Tibial artery (tissue), 4 donors: ENCODE measurements around the gene POPDC2.
"Not testable (repeated sequence)": the region's sequence is repeated elsewhere in the genome, so short reads cannot be mapped to it uniquely, and the experiment has no call there.

Experiments
- DNase-seq, 2 donors: peaks; one replicate each; pipeline ENCODE4 v3.0.0-alpha.2; 2019
- H3K27ac ChIP-seq, 2 donors: fragments of 200-600 bp; sonication (generic) in 1 of 2; 1 replicate in 1 of 2; 2 replicates in 1 of 2; pipeline ENCODE4 v1.5.1; 2018 to 2019; ENCODE audit warnings: mild to moderate bottlenecking in 1 of 2
- H3K27me3 ChIP-seq, 2 donors: fragments of 200-600 bp; sonication (generic) in 1 of 2; one replicate each; pipeline versions ENCODE4 v1.5.1 to v1.6.0; 2016 to 2019
- H3K36me3 ChIP-seq, 3 donors: fragments of 200-600 bp; sonication (generic) in 2 of 3; one replicate each; pipeline ENCODE4 v1.5.1; 2016 to 2019; ENCODE audit warnings: mild to moderate bottlenecking in 2 of 3
- H3K4me1 ChIP-seq, 4 donors: fragments of 200-600 bp; sonication (generic) in 2 of 4; 1 replicate in 3 of 4; 2 replicates in 1 of 4; pipeline ENCODE4 v1.5.1; 2016 to 2019
- H3K4me3 ChIP-seq, 2 donors: fragments of 200-600 bp; sonication (generic) in 1 of 2; 1 replicate in 1 of 2; 2 replicates in 1 of 2; pipeline ENCODE4 v1.5.1; 2018 to 2019; ENCODE audit warnings: mild to moderate bottlenecking in 2 of 2
- H3K9me3 ChIP-seq, 3 donors: fragments of 200-600 bp; sonication (generic) in 1 of 3; one replicate each; pipeline ENCODE4 v1.5.1; 2016 to 2019
- CTCF ChIP-seq, 2 experiments: fragments of 200-600 bp in 1 of 2; fragments of 450-650 bp in 1 of 2; IDR thresholded peaks; one replicate each; pipeline ENCODE4 v1.5.1; 2017 to 2019; ENCODE audit warnings: antibody characterized with exemption in 2 of 2, mild to moderate bottlenecking in 1 of 2, moderate library complexity in 1 of 2
- intact Hi-C: fragments of 100-400 bp; cut with DNase I; formaldehyde crosslinking; loops from one replicate; pipeline ENCODE4 v1.15.0; 2023; ENCODE audit warnings: low total_unique reads

The POPDC2 gene

GRCh38 chr3:119681279-119681678 is 20.9 kb upstream of the POPDC2 start:
- Histone ChIP-seq H3K4me1 (peaks cover 0 to 8% (median 2%) of the 10 kb centered on the region in 4 donors), H3K27ac (no peak overlapping the region), H3K4me3 (no peak overlapping the region), H3K36me3 (no peaks in the 10 kb centered on the region), H3K27me3 (no peaks in the 10 kb centered on the region), H3K9me3 (no peaks in the 10 kb centered on the region)
- intact Hi-C loops: no loop called here
- TF ChIP-seq CTCF (IDR thresholded peaks at IDR 0.05): peak; percentile 30 to 41
- no peak for DNase-seq

GRCh38 chr3:119679874-119680273 is 19.5 kb upstream of the POPDC2 start:
- no peak overlapping the region for H3K4me3 ChIP-seq
- peaks cover 0 to 17% (median 7%) of the 10 kb centered on the region in 4 donors for H3K4me1 ChIP-seq
- H3K27me3 ChIP-seq: no peaks in the 10 kb centered on the region
- no peak for DNase-seq
- intact Hi-C loops: loop anchor here (5.0 to 10.0 kb wide), 2 partner anchors 185 to 218 kb away; partner anchors contain the start of genes TIMMDC1 and TMEM39A
- no peak overlapping the region for H3K27ac ChIP-seq
- no peak for TF ChIP-seq CTCF (IDR thresholded peaks at IDR 0.05)
- H3K9me3 ChIP-seq: no peaks in the 10 kb centered on the region
- peaks cover 0 to 3% (median 3%) of the 10 kb centered on the region in 3 donors for H3K36me3 ChIP-seq

GRCh38 chr3:119678209-119678608 is 17.8 kb upstream of the POPDC2 start:
- Histone ChIP-seq H3K4me1 (peaks cover 0 to 17% (median 7%) of the 10 kb centered on the region in 4 donors), H3K27ac (peak overlapping the region in 1 of 2 donors; percentile 81), H3K36me3 (peaks cover 9 to 20% (median 14%) of the 10 kb centered on the region in 3 donors)
- not testable (repeated sequence) for H3K4me3 ChIP-seq, DNase-seq, H3K9me3 ChIP-seq, H3K27me3 ChIP-seq
- intact Hi-C loops: loop anchor here (5.0 to 10.0 kb wide), 2 partner anchors 183 to 216 kb away; partner anchors contain the start of genes TIMMDC1 and TMEM39A

GRCh38 chr3:119677641-119677934 is 17.2 kb upstream of the POPDC2 start:
- no peaks in the 10 kb centered on the region for H3K27me3 ChIP-seq
- peak overlapping the region; percentile 81 to 86 for H3K27ac ChIP-seq
- peaks cover 0 to 17% (median 7%) of the 10 kb centered on the region in 4 donors for H3K4me1 ChIP-seq
- intact Hi-C loops: loop anchor here (5.0 to 10.0 kb wide), 2 partner anchors 183 to 215 kb away; partner anchors contain the start of genes TIMMDC1 and TMEM39A
- H3K4me3 ChIP-seq: peak overlapping the region; percentile 62 to 85
- no peaks in the 10 kb centered on the region for H3K9me3 ChIP-seq
- peaks cover 9 to 26% (median 20%) of the 10 kb centered on the region in 3 donors for H3K36me3 ChIP-seq
- DNase-seq: no peak
- no peak for TF ChIP-seq CTCF (IDR thresholded peaks at IDR 0.05)

GRCh38 chr3:119676771-119677640 is 16.6 kb upstream of the POPDC2 start, which contains the start of gene COX17:
COX17 (minus strand) TSS chr3:119677406; CDS start chr3:119677310, 96 bp downstream.
- no peaks in the 10 kb centered on the region for H3K9me3 ChIP-seq
- intact Hi-C loops: loop anchor here (5.0 to 10.0 kb wide), 2 partner anchors 182 to 215 kb away; partner anchors contain the start of genes TIMMDC1 and TMEM39A
- H3K27ac ChIP-seq: peak within 1 kb of the TSS; percentile 81 to 86
- H3K36me3 ChIP-seq: peaks cover 13 to 27% (median 23%) of the 10 kb centered on the region in 3 donors
- no peaks in the 10 kb centered on the region for H3K27me3 ChIP-seq
- peak; percentile 93 to 96 for DNase-seq
- peaks cover 0 to 17% (median 7%) of the 10 kb centered on the region in 4 donors for H3K4me1 ChIP-seq
- peak within 1 kb of the TSS; percentile 62 to 85 for H3K4me3 ChIP-seq
- no peak for TF ChIP-seq CTCF (IDR thresholded peaks at IDR 0.05)

- no peak for TF ChIP-seq CTCF (IDR thresholded peaks at IDR 0.05)
- Histone ChIP-seq H3K27ac (peak overlapping the region; percentile 81 to 86), H3K9me3 (no peaks in the 10 kb centered on the region), H3K36me3 (peaks cover 13 to 37% (median 31%) of the 10 kb centered on the region in 3 donors), H3K27me3 (no peaks in the 10 kb centered on the region), H3K4me1 (peaks cover 0 to 17% (median 7%) of the 10 kb centered on the region in 4 donors), H3K4me3 (peak overlapping the region; percentile 62 to 85)
- DNase-seq: no peak
- intact Hi-C loops: loop anchor here (5.0 to 10.0 kb wide), 2 partner anchors 181 to 214 kb away; partner anchors contain the start of genes TIMMDC1 and TMEM39A
These were observed 15.6 kb upstream of the POPDC2 start for GRCh38 chr3:119676020-119676419.
